GM12878 (cell line): ENCODE measurements around the gene SHISA6. TPM values are rescaled to one million over a fixed set of nuclear protein-coding genes. Genes with fewer than 3 reads are reported as not detected.

Experiments
- ATAC-seq: fragments of 200-7000 bp; cut with Tn5 transposase; 3 replicates; pipeline ENCODE4 v1.9.1; 2020; ENCODE audit warnings: mild to moderate bottlenecking, moderate library complexity
- BruUV-seq: library from RNA; stranded (reverse); fragments of 400-500 nt; replicated peaks from 2 replicates; lab custom pipeline; 2021; lab: Mats Ljungman, UMichigan
- CTCF ChIA-PET: fragments of 300-600 bp; sonication (Branson Sonifier 250); formaldehyde crosslinking; extraction: SDS; loops from one replicate; lab custom pipeline; 2021; ENCODE audit warnings: inconsistent platforms; lab: Yijun Ruan, JAX
- POLR2A ChIA-PET: fragments of 350-600 bp; formaldehyde crosslinking; extraction: SDS; loops from one replicate; lab custom pipeline; 2021; ENCODE audit warnings: inconsistent platforms; lab: Charles Lee
- RAD21 ChIA-PET: fragments of 300-600 bp; sonication (Branson Sonifier 250); formaldehyde crosslinking; loops from one replicate; lab custom pipeline; 2023; ENCODE audit warnings: antibody characterized with exemption; ENCODE audit not compliant: unreplicated experiment; lab: Charles Lee
- SMC1A ChIA-PET: fragments of 300-600 bp; sonication (Branson Sonifier 250); formaldehyde crosslinking; loops from one replicate; lab custom pipeline; 2023; ENCODE audit not compliant: unreplicated experiment, uncharacterized antibody; lab: Charles Lee
- DNase-seq: peaks from one replicate; pipeline ENCODE4 v3.0.0-alpha.2; 2011; ENCODE audit warnings: low read depth, low spot score
- FAIRE-seq: peaks from 3 replicates; lab custom pipeline; 2011; peaks lifted over from hg19 to GRCh38; lab: Jason Lieb, UNC
- H2AFZ ChIP-seq: 2 replicates; pipeline ENCODE4 v1.6.0; 2011; ENCODE audit warnings: low read depth, low read length, control low read depth; ENCODE audit not compliant: control insufficient read depth
- H3K27ac ChIP-seq: 2 replicates; pipeline ENCODE4 v1.5.1; 2011; ENCODE audit warnings: control low read depth; ENCODE audit not compliant: control insufficient read depth, insufficient read depth
- H3K27me3 ChIP-seq, 2 experiments: replicated peaks in 1 of 2; 2 replicates each; pipeline versions ENCODE4 v1.6.0 to v1.6.1; 2011; ENCODE audit warnings: low read length in 1 of 2; ENCODE audit not compliant: control insufficient read depth in 2 of 2, insufficient read depth in 2 of 2
- H3K36me3 ChIP-seq, 2 experiments: 2 replicates each; pipeline ENCODE4 v1.5.1; 2011; ENCODE audit warnings: low read length in 1 of 2; ENCODE audit not compliant: control insufficient read depth in 2 of 2, insufficient read depth in 2 of 2
- H3K4me1 ChIP-seq: 2 replicates; pipeline ENCODE4 v1.6.1; 2011; ENCODE audit warnings: mild to moderate bottlenecking, low read length, moderate library complexity, mixed read lengths; ENCODE audit not compliant: control insufficient read depth, insufficient read depth
- H3K4me2 ChIP-seq: 2 replicates; pipeline ENCODE4 v1.6.0; 2011; ENCODE audit warnings: control low read depth; ENCODE audit not compliant: control insufficient read depth, insufficient read depth
- H3K4me3 ChIP-seq: fragments of 200-600 bp; sonication (generic); 2 replicates; pipeline ENCODE4 v1.5.1; 2016
- H3K79me2 ChIP-seq: 2 replicates; pipeline ENCODE4 v1.6.0; 2011; ENCODE audit warnings: low read length; ENCODE audit not compliant: control insufficient read depth, insufficient read depth
- H3K9ac ChIP-seq: 2 replicates; pipeline ENCODE4 v1.8.0; 2011; ENCODE audit warnings: low read length, control low read depth, mixed read lengths; ENCODE audit not compliant: control insufficient read depth, insufficient read depth
- H3K9me3 ChIP-seq: replicated peaks from 3 replicates; pipeline ENCODE4 v1.5.1; 2011; ENCODE audit warnings: mild to moderate bottlenecking, low read length; ENCODE audit not compliant: control insufficient read depth, insufficient read depth
- H4K20me1 ChIP-seq: 2 replicates; pipeline ENCODE4 v1.6.0; 2011; ENCODE audit not compliant: control insufficient read depth, insufficient read depth
- ASH2L ChIP-seq: fragments of 300-600, 200-600 bp; sonication (generic); IDR thresholded peaks from 2 replicates; pipeline ENCODE4 v1.6.1; 2017; ENCODE audit warnings: low read depth, mild to moderate bottlenecking, borderline replicate concordance
- BCL3 ChIP-seq: IDR thresholded peaks from 2 replicates; pipeline ENCODE4 v1.6.1; 2011; ENCODE audit warnings: borderline replicate concordance, low read depth, mild to moderate bottlenecking, moderate library complexity, low read length; ENCODE audit not compliant: insufficient read depth, poor library complexity, severe bottlenecking
- BRCA1 ChIP-seq: IDR thresholded peaks from 2 replicates; pipeline ENCODE4 v1.6.1; 2011; ENCODE audit warnings: low read depth, low read length, improper control_type of control experiment
- CBX5 ChIP-seq: sonication (generic); IDR thresholded peaks from 2 replicates; pipeline ENCODE4 v1.6.1; 2016; ENCODE audit warnings: low read depth, moderate library complexity, mild to moderate bottlenecking, inconsistent platforms
- CTCF ChIP-seq, 3 experiments: IDR thresholded peaks in 2 of 3; conservative IDR thresholded peaks in 1 of 3; 2 replicates each; pipeline ENCODE4 v1.5.1; 2011; ENCODE audit warnings: low read depth in 3 of 3, low read length in 3 of 3, mild to moderate bottlenecking in 3 of 3, control low read depth in 2 of 3, moderate library complexity in 2 of 3, inconsistent platforms in 1 of 3, mixed read lengths in 1 of 3; ENCODE audit not compliant: control insufficient read depth in 2 of 3, insufficient read depth in 1 of 3; ENCODE audit errors: extremely low read depth in 1 of 3
- EED ChIP-seq: sonication (generic); IDR thresholded peaks from 2 replicates; pipeline ENCODE4 v1.6.1; 2016; ENCODE audit warnings: antibody characterized with exemption, low read depth
- FOXK2 ChIP-seq: fragments of 450-650 bp; IDR thresholded peaks from 2 replicates; pipeline ENCODE4 v1.6.1; 2017; ENCODE audit warnings: mild to moderate bottlenecking, moderate library complexity
- MTA3 ChIP-seq: IDR thresholded peaks from 2 replicates; pipeline ENCODE4 v1.6.1; 2012; ENCODE audit warnings: low read length, inconsistent platforms, borderline replicate concordance
- MYC ChIP-seq: IDR thresholded peaks from 2 replicates; pipeline ENCODE4 v1.6.1; 2011; ENCODE audit warnings: mild to moderate bottlenecking, low read length, moderate library complexity, inconsistent platforms; ENCODE audit not compliant: insufficient read depth, insufficient replicate concordance, insufficient read length, severe bottlenecking
- NR2F1 ChIP-seq: fragments of 450-650 bp; conservative IDR thresholded peaks from 2 replicates; pipeline ENCODE4 v1.6.1; 2017; ENCODE audit warnings: mild to moderate bottlenecking
- RAD21 ChIP-seq: IDR thresholded peaks from 2 replicates; pipeline ENCODE4 v1.6.1; 2011; ENCODE audit warnings: mild to moderate bottlenecking, low read depth, low read length, moderate library complexity; ENCODE audit not compliant: insufficient read depth
- RBBP5 ChIP-seq: fragments of 200-600 bp; sonication (generic); conservative IDR thresholded peaks from 2 replicates; pipeline ENCODE4 v1.6.1; 2016
- SMAD1 ChIP-seq: fragments of 450-650 bp; IDR thresholded peaks from 2 replicates; pipeline ENCODE4 v1.6.1; 2018; ENCODE audit warnings: mild to moderate bottlenecking, low read depth; ENCODE audit not compliant: partially characterized antibody
- WGBS: methylation state at CpG from one replicate; pipeline ENCODE4 v1.1.6; 2016; ENCODE audit warnings: low lambda C conversion rate; ENCODE audit not compliant: insufficient replicate concordance, insufficient coverage; ENCODE audit errors: missing lambda C conversion rate; 5-methylcytosine and 5-hydroxymethylcytosine counted together
- in situ Hi-C: fragments of 300-500 bp; cut with MboI; formaldehyde crosslinking; loops from 9 replicates; pipeline ENCODE4 v1.14.3; 2018; ENCODE audit warnings: mixed read lengths
- intact Hi-C: fragments of 100-400 bp; cut with micrococcal nuclease; formaldehyde crosslinking; loops from one replicate; pipeline ENCODE4 v1.14.2; 2022; ENCODE audit not compliant: unreplicated experiment
- polyA plus RNA-seq, 11 experiments: library from polyadenylated mRNA; depleted of rRNA in 4 of 11; unstranded in 6 of 11; stranded (reverse) in 5 of 11; fragments of >200 nt; fragmentation: Nextera tagmentation in 4 of 11; fragmentation: Illumina TruSeq in 1 of 11; extraction: Ambion mirVana in 4 of 11; extraction: Trizol in 1 of 11; gene quantifications; 1 replicate in 1 of 11; 2 replicates in 10 of 11; pipeline versions ENCODE4 v1.2.1 to v1.2.3, GENCODE V29; 2011 to 2016; ENCODE audit warnings: inconsistent platforms in 2 of 11, missing spikeins in 2 of 11, low read depth in 1 of 11
- total RNA-seq, 4 experiments: library from RNA; depleted of rRNA in 3 of 4; stranded (reverse); fragments of >200 nt in 3 of 4; fragmentation: Illumina TruSeq in 1 of 4; extraction: Trizol in 1 of 4; gene quantifications; 2 replicates each; pipeline versions ENCODE4 v1.2.1 to v1.2.3, GENCODE V29; 2013 to 2021
- TF ChIP-seq, protein P1 (sequence below): fragments of 450-650 bp; formaldehyde crosslinking; IDR thresholded peaks from 2 replicates; pipeline ENCODE4 v1.4.0; 2022; ENCODE audit warnings: mild to moderate bottlenecking, moderate library complexity

The SHISA6 gene
- total and polyA plus RNA-seq, 10 of the 15 experiments (the other 5 are each of a cell fraction or from before 2014, with no cell fraction given), result not detected

GRCh38 chr17:11495613-11496012, 254.6 kb downstream of the SHISA6 start:
- in situ Hi-C loops, result no loop called here
- H3K27me3 ChIP-seq, result no peaks in the 10 kb centered on the region

More at GRCh38 chr17:11495613-11496012, 254.6 kb downstream of the SHISA6 start:
- H3K9ac ChIP-seq, result no peak overlapping the region
- 11% methylated on average over 3 of the region's 3 CpGs for whole genome bisulfite sequencing
- no peak overlapping the region for H2AFZ ChIP-seq
- no peaks in the 10 kb centered on the region for H3K4me1 ChIP-seq
- no TSS peak for BruUV-seq
- FAIRE-seq, result no peak
- ChIA-PET POLR2A (no interaction called here), SMC1A (no interaction called here), CTCF (no interaction called here), RAD21 (no interaction called here)
- DNase-seq, result no peak
- no peaks in the 10 kb centered on the region for H4K20me1 ChIP-seq
- H3K36me3 ChIP-seq, result no peaks in the 10 kb centered on the region
- H3K79me2 ChIP-seq, result no peaks in the 10 kb centered on the region
- no peak overlapping the region for H3K4me3 ChIP-seq
- intact Hi-C loops, result no loop called here
- no peak overlapping the region for H3K4me2 ChIP-seq
- H3K9me3 ChIP-seq, result no peaks in the 10 kb centered on the region; the same call in 2 of the 3 replicates
- H3K27ac ChIP-seq, result no peak overlapping the region
- TF ChIP-seq EED (no peak), ASH2L (no peak), MTA3 (no peak), BCL3 (no peak), SMAD1 (no peak), FOXK2 (no peak), NR2F1 (no peak), RAD21 (no peak), CTCF (IDR thresholded peaks at IDR 0.05 in 2 of 3, conservative IDR thresholded peaks at IDR 0.05 in 1 of 3; ENCODE audit: control insufficient read depth in 2 of 3, extremely low read depth in 1 of 3, insufficient read depth in 1 of 3, low read depth in 3 of 3, low read length in 3 of 3) (no peak), CBX5 (no peak), MYC (no peak), BRCA1 (no peak), RBBP5 (no peak)
- TF ChIP-seq, protein P1, sequence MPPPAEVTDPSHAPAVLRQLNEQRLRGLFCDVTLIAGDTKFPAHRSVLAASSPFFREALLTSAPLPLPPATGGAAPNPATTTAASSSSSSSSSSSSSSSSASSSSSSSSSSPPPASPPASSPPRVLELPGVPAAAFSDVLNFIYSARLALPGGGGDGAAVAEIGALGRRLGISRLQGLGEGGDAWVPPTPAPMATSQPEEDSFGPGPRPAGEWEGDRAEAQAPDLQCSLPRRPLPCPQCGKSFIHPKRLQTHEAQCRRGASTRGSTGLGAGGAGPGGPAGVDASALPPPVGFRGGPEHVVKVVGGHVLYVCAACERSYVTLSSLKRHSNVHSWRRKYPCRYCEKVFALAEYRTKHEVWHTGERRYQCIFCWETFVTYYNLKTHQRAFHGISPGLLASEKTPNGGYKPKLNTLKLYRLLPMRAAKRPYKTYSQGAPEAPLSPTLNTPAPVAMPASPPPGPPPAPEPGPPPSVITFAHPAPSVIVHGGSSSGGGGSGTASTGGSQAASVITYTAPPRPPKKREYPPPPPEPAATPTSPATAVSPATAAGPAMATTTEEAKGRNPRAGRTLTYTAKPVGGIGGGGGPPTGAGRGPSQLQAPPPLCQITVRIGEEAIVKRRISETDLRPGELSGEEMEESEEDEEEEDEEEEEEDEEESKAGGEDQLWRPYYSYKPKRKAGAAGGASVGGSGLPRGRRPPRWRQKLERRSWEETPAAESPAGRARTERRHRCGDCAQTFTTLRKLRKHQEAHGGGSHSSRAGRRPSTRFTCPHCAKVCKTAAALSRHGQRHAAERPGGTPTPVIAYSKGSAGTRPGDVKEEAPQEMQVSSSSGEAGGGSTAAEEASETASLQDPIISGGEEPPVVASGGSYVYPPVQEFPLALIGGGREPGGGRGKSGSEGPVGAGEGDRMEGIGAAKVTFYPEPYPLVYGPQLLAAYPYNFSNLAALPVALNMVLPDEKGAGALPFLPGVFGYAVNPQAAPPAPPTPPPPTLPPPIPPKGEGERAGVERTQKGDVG, result no peak
- ATAC-seq, result no peak
